Right kidney (tissue), 9 donors: Measurements from ENCODE around the gene BRMS1L.
"Not testable (repeated sequence)": the region's sequence is repeated elsewhere in the genome, so short reads cannot be mapped to it uniquely, and the experiment has no call there.

Experiments used
- DNase-seq: peaks from one replicate; pipeline ENCODE4 v3.0.0-alpha.2; 2016
- long read RNA-seq, 8 donors: transcript quantifications; one replicate each; lab custom pipeline, GENCODE V29; 2026

Gene BRMS1L, protein sequence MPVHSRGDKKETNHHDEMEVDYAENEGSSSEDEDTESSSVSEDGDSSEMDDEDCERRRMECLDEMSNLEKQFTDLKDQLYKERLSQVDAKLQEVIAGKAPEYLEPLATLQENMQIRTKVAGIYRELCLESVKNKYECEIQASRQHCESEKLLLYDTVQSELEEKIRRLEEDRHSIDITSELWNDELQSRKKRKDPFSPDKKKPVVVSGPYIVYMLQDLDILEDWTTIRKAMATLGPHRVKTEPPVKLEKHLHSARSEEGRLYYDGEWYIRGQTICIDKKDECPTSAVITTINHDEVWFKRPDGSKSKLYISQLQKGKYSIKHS
- long read RNA-seq, donor 1, transcript BRMS1L-201 (10 exons, 2,657 nt): major isoform, 5 of 6 reads
- long read RNA-seq, donor 1, partial matches to known transcripts: 0 of 6 reads
- long read RNA-seq, donor 1, other reads (novel, unspliced or antisense): 0 of 6 reads
- long read RNA-seq, donor 2, partial matches to known transcripts: 0 of 3 reads
- long read RNA-seq, donor 2, other reads (novel, unspliced or antisense): 0 of 3 reads
- long read RNA-seq, donor 3, partial matches to known transcripts: 0 of 4 reads
- long read RNA-seq, donor 3, other reads (novel, unspliced or antisense): 0 of 4 reads
- long read RNA-seq, donor 4, partial matches to known transcripts: 0 of 3 reads
- long read RNA-seq, donor 4, other reads (novel, unspliced or antisense): 0 of 3 reads
- long read RNA-seq, donor 5, partial matches to known transcripts: 0 of 1 reads
- long read RNA-seq, donor 5, other reads (novel, unspliced or antisense): 0 of 1 reads
- long read RNA-seq, donor 6, partial matches to known transcripts: 0 of 2 reads
- long read RNA-seq, donor 6, other reads (novel, unspliced or antisense): 0 of 2 reads
- long read RNA-seq, donor 7: 0 reads
- long read RNA-seq, donor 8, partial matches to known transcripts: 0 of 6 reads
- long read RNA-seq, donor 8, other reads (novel, unspliced or antisense): 0 of 6 reads

GRCh38 chr14:35826218-35826951, at the start of gene BRMS1L:
BRMS1L (plus strand) TSS chr14:35826338; CDS start chr14:35826517, 179 bp downstream.
- DNase-seq: peak; percentile 93

GRCh38 chr14:35776823-35777222, 49.3 kb upstream of the BRMS1L start:
- no peak for DNase-seq

DNA sequence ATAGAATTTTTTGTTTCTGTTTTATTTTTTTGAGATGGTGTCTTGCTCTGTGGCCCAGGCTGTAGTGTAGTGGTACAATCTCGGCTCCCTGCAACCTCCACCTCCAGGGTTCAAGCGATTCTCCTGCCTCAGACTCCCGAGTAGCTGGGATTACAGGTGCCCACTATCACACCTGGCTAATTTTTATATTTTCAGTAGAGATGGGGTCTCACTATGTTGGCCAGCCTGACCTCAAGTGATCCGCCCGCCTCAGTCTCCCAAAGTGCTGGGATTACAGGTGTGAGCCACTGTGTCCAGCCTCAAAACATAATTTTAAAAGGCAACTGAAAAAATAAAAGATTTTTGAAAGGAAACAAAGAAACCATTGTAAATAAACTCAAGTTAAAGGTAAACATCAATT, 48.6 kb upstream of the BRMS1L start:
- DNase-seq: not testable (repeated sequence)

GRCh38 chr14:35779368-35779767, 46.8 kb upstream of the BRMS1L start:
- no peak for DNase-seq

GRCh38 chr14:35783699-35784098, 42.4 kb upstream of the BRMS1L start:
- DNase-seq: no peak

GRCh38 chr14:35786856-35787255, 39.3 kb upstream of the BRMS1L start:
- DNase-seq: no peak

DNA sequence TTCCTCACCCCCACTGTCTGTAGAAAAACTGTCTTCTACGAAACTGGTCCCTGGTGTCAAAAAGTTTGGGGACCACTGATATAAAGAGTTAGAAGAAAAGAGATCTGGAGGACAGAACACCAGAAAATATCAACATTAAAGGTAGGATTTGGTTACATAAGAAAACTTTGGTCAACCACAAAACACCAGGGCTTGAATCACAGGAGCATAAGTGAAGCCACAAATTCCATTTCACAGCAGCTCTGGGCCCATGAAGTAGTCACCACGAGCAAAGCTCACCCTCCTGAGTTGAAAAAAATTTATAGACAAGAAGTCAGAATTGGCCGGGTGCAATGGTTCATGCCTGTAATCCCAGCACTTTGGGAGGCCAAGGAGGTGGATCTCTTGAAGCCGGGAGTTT, 36.5 kb upstream of the BRMS1L start:
- no peak for DNase-seq

GRCh38 chr14:35797796-35798195, 28.3 kb upstream of the BRMS1L start:
- no peak for DNase-seq

GRCh38 chr14:35806006-35806907, 19.9 kb upstream of the BRMS1L start:
- DNase-seq: no peak

- no peak for DNase-seq
These were observed 18.8 kb upstream of the BRMS1L start for GRCh38 chr14:35807131-35807961.

DNA sequence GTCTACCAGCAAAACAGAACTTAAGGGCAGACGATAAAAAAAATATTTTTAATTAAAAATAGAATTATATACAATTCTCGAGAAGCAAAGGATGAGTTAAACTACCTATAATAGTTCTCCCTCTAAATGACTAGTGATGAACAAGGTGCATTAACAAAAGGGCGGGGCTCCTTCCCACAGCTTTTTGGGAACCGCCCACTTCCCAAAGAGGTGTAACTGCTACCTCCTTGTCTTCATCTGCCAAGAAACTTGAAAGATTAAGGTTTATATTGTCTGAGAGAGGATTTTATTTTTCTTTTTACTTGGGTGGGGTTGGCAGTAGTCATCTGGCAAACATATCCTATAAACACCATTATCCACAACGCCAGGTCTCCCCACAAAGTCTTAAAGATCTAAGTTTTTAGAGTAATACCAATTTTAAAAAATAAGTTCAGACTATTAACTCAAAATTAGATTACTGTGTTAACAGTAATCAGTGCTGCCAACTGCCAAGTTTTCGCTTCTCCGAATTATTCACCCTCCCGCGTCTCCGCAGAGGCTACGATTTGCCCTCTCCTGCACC, 18.0 kb upstream of the BRMS1L start:
- DNase-seq: no peak

- peak; percentile 92 for DNase-seq
These were observed 17.2 kb upstream of the BRMS1L start, which contains the start of gene RALGAPA1 for GRCh38 chr14:35808638-35809563. RALGAPA1 (minus strand) TSS chr14:35809295; CDS start chr14:35808835, 460 bp downstream.

- DNase-seq: no peak
These were observed 16.5 kb upstream of the BRMS1L start for GRCh38 chr14:35809597-35809996.

- DNase-seq: no peak
These were observed 15.2 kb upstream of the BRMS1L start for GRCh38 chr14:35810963-35811362.

DNA sequence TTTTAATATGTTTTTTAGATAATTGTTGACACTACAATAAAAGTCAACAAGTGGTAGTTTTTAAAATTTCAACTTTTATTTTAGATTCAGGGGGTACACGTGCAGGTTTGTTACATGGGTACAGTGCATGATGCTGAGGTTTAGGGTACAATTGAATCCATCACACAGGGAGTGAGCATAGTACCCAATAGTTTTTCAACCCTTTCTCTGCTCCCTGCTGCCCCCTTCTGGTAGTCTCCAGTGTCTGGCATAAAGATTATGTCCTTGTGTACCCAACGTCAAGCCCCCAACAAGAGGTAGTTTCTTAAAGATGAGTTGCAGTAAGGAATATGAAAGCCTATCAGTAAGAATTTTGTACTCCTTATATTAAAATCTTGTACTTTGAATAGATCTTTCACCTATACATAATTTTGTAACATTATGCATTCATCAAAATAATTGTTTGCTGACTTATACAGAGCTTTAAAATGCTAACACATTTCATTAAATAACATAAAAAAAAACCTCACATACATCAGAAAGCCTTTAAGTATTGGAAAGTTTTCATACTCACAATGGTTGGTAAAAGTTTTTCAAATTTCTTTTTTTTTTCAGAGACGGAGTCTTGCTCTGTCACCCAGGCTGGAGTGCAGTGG, 11.7 kb upstream of the BRMS1L start:
- DNase-seq: no peak

DNA sequence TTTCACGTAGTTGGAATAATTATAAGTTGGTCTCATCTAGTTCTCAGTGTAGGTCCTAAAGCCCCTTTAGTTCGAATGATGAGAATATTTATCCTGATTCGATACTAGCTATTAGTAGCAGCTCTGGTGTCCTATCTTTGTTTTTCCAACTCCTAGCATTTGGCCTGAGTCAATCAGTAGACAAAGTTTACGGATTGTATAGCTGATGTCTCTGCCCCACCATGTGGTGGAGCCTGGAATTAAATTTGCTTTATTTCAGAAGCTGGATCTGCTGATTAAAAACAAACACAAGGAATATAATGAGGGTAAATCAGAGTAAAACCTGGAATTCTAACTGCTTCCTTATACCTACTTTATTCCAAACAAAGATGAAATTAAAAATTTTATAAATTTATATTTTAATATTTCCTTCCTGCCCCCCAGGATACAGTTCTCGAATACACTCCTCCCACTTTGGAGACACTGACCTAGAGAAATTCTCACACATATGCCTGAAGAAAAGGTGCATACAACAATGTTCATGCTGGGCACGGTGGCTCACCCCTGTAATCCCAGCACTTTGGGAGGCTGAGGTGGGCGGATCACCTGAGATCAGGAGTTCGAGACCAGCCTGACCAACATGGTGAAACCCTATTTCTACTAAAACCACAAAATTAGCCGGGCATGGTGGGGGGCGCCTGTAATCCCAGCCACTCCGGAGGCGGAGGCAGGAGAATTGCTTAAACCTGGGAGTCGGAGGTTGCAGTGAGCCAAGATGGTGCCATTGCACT, 7.6 kb upstream of the BRMS1L start:
- DNase-seq: no peak
